CD4-positive, CD25-positive, alpha-beta regulatory T cell (primary cell): ENCODE data around the gene ULK4. TPM values are rescaled to one million over a fixed set of nuclear protein-coding genes. Genes with fewer than 3 reads are reported as not detected.

Experiments used
- ATAC-seq, 2 donors: fragments of 150-1000 bp; cut with Tn5 transposase; one replicate each; pipeline ENCODE4 v1.10.0; 2021; ENCODE audit warnings: low read depth in 2 of 2, moderate number of reproducible peaks in 2 of 2, moderate library complexity in 1 of 2
- DNase-seq, 3 donors: peaks; one replicate each; pipeline versions ENCODE4 v3.0.0 to v3.0.0-alpha.2; 2012 to 2022; ENCODE audit warnings: mixed read lengths in 1 of 3
- H3K27ac ChIP-seq: one replicate; pipeline ENCODE4 v1.7.0; 2013; ENCODE audit warnings: mild to moderate bottlenecking, low read length; ENCODE audit not compliant: insufficient read depth, poor library complexity, severe bottlenecking
- H3K27me3 ChIP-seq: one replicate; pipeline ENCODE4 v1.7.0; 2013; ENCODE audit warnings: low read length; ENCODE audit not compliant: control insufficient read depth, insufficient read depth
- H3K36me3 ChIP-seq: one replicate; pipeline ENCODE4 v1.7.0; 2013; ENCODE audit warnings: mild to moderate bottlenecking, low read length, moderate library complexity; ENCODE audit not compliant: control insufficient read depth, insufficient read depth
- H3K4me1 ChIP-seq: 2 replicates; pipeline ENCODE4 v1.7.0; 2013; ENCODE audit warnings: mild to moderate bottlenecking, low read length; ENCODE audit not compliant: insufficient read depth, control insufficient read depth, poor library complexity, severe bottlenecking
- H3K4me3 ChIP-seq: one replicate; pipeline ENCODE4 v1.7.0; 2013; ENCODE audit warnings: low read depth, mild to moderate bottlenecking, low read length, moderate library complexity
- H3K9me3 ChIP-seq, 2 experiments: 1 replicate in 1 of 2; 2 replicates in 1 of 2; pipeline ENCODE4 v1.7.0; 2013; ENCODE audit warnings: low read length in 2 of 2, mild to moderate bottlenecking in 1 of 2, moderate library complexity in 1 of 2; ENCODE audit not compliant: control insufficient read depth in 2 of 2
- H3K27ac Mint-ChIP-seq, 3 donors: one replicate each; pipeline ENCODE4 v1.8.0; 2020 to 2022; ENCODE audit warnings: mild to moderate bottlenecking in 3 of 3, mixed read lengths in 3 of 3, moderate library complexity in 2 of 3
- H3K27me3 Mint-ChIP-seq: one replicate; pipeline ENCODE4 v1.8.0; 2022; ENCODE audit warnings: mild to moderate bottlenecking, mixed read lengths
- H3K36me3 Mint-ChIP-seq: one replicate; pipeline ENCODE4 v1.8.0; 2020; ENCODE audit warnings: mixed read lengths
- H3K4me1 Mint-ChIP-seq, 4 donors: one replicate each; pipeline ENCODE4 v1.8.0; 2020 to 2022; ENCODE audit warnings: mixed read lengths in 4 of 4, mild to moderate bottlenecking in 1 of 4
- H3K4me3 Mint-ChIP-seq, 4 donors: one replicate each; pipeline ENCODE4 v1.8.0; 2020 to 2022; ENCODE audit warnings: mild to moderate bottlenecking in 4 of 4, mixed read lengths in 4 of 4, moderate library complexity in 3 of 4
- H3K9me3 Mint-ChIP-seq, 7 donors: one replicate each; pipeline ENCODE4 v1.8.0; 2020 to 2022; ENCODE audit warnings: mixed read lengths in 7 of 7, mild to moderate bottlenecking in 3 of 7, moderate library complexity in 2 of 7
- polyA plus RNA-seq, 4 donors: library from polyadenylated mRNA; unstranded; fragments of 300-500 nt; fragmentation: Illumina TruSeq; gene quantifications; one replicate each; pipeline ENCODE4 v1.2.3, GENCODE V29; 2021
- total RNA-seq: library from RNA; stranded (reverse); gene quantifications from one replicate; pipeline ENCODE4 v1.2.3, GENCODE V29; 2022

ULK4 gene
- total and polyA plus RNA-seq, 5 donors from 2014 or later = 9.3 to 27.2 (median 11.1) TPM

GRCh38 chr3:41207355-41207754 is 754.5 kb downstream of the ULK4 start:
- Histone ChIP-seq H3K9me3 (no peaks in the 10 kb centered on the region), H3K4me1 (peaks cover 57% of the 10 kb centered on the region), H3K36me3 (no peaks in the 10 kb centered on the region), H3K27me3 (no peaks in the 10 kb centered on the region), H3K4me3 (peak overlapping the region; percentile 39), H3K27ac (no peak overlapping the region)
- Mint-ChIP-seq H3K36me3 (peaks cover 14% of the 10 kb centered on the region), H3K27me3 (no peaks in the 10 kb centered on the region), H3K9me3 (peaks cover 0 to 2% (median 0%) of the 10 kb centered on the region in 7 donors), H3K4me1 (peaks cover 66 to 87% (median 80%) of the 10 kb centered on the region in 4 donors), H3K27ac (peak overlapping the region; percentile 0 to 76 (median 42)), H3K4me3 (peak overlapping the region in 3 of 4 donors; percentile 9 to 72 (median 53))
- DNase-seq = no peak
- no peak for ATAC-seq

- Histone ChIP-seq H3K36me3 (no peaks in the 10 kb centered on the region), H3K4me3 (peak overlapping the region; percentile 39), H3K9me3 (no peaks in the 10 kb centered on the region), H3K27ac (no peak overlapping the region), H3K27me3 (no peaks in the 10 kb centered on the region), H3K4me1 (peaks cover 64% of the 10 kb centered on the region)
- Mint-ChIP-seq H3K36me3 (peaks cover 14% of the 10 kb centered on the region), H3K27ac (peak overlapping the region in 1 of 3 donors; percentile 17), H3K4me3 (peak overlapping the region in 2 of 4 donors; percentile 12 to 68), H3K4me1 (peaks cover 69 to 90% (median 79%) of the 10 kb centered on the region in 4 donors), H3K9me3 (peaks cover 0 to 2% (median 0%) of the 10 kb centered on the region in 7 donors), H3K27me3 (no peaks in the 10 kb centered on the region)
- ATAC-seq = no peak
- no peak for DNase-seq
These were observed 756.3 kb downstream of the ULK4 start for GRCh38 chr3:41205591-41205990.

GRCh38 chr3:41204369-41204768 is 757.5 kb downstream of the ULK4 start:
- Mint-ChIP-seq H3K9me3 (no peaks in the 10 kb centered on the region), H3K4me3 (peak overlapping the region; percentile 44 to 55 (median 46))

DNA sequence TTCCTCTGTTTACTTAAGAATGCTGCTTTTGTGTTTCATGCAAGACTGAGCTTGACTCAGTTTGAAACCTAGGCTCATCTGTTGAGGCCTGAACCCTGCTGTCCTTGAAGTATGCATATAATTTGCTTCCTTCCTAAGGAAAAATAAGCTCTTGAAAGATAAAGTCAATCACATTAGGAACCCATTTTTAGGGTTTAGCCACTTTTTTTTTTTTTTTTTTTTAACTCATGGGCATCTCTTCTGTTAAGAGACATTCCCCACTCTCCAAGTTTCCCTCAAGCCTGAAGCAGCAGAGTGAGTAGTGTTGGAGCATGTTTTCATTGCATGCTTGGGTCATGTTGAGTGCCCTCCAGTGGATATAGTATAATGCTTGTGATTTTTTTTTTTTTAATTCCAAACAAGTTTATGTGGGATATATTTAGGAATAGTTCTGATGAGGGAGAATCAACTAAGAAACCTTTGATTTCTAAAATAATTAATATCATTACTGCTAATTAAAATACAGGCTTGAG is 759.0 kb downstream of the ULK4 start:
- peak overlapping the region; percentile 3 for H3K27ac ChIP-seq
- no peaks in the 10 kb centered on the region for H3K36me3 Mint-ChIP-seq
- peak overlapping the region in 1 of 3 donors; percentile 26 for H3K27ac Mint-ChIP-seq

More at GRCh38 chr3:41204369-41204768, 757.5 kb downstream of the ULK4 start:
- Histone ChIP-seq H3K27ac (no peak overlapping the region), H3K4me3 (peak overlapping the region; percentile 89), H3K27me3 (no peaks in the 10 kb centered on the region), H3K9me3 (no peaks in the 10 kb centered on the region), H3K36me3 (no peaks in the 10 kb centered on the region), H3K4me1 (peaks cover 67% of the 10 kb centered on the region)
- ATAC-seq = no peak
- H3K4me1 Mint-ChIP-seq = peaks cover 71 to 89% (median 78%) of the 10 kb centered on the region in 4 donors
- H3K27me3 Mint-ChIP-seq = no peaks in the 10 kb centered on the region
- peaks cover 10% of the 10 kb centered on the region for H3K36me3 Mint-ChIP-seq
- no peak for DNase-seq
- no peak overlapping the region for H3K27ac Mint-ChIP-seq

GRCh38 chr3:41202075-41202833 is 759.6 kb downstream of the ULK4 start:
- no peaks in the 10 kb centered on the region for H3K36me3 ChIP-seq
- no peaks in the 10 kb centered on the region for H3K9me3 Mint-ChIP-seq

More for the DNA sequence above, 759.0 kb downstream of the ULK4 start:
- ATAC-seq (no peak), DNase-seq (no peak)
- H3K4me1 ChIP-seq = peaks cover 69% of the 10 kb centered on the region
- H3K36me3 ChIP-seq = no peaks in the 10 kb centered on the region
- H3K27me3 ChIP-seq = peaks cover 5% of the 10 kb centered on the region
- Mint-ChIP-seq H3K4me1 (peaks cover 58 to 74% (median 64%) of the 10 kb centered on the region in 4 donors), H3K4me3 (peak overlapping the region; percentile 94 to 97 (median 95)), H3K9me3 (no peaks in the 10 kb centered on the region), H3K27me3 (peaks cover 4% of the 10 kb centered on the region)
- no peaks in the 10 kb centered on the region for H3K9me3 ChIP-seq
- H3K4me3 ChIP-seq = peak overlapping the region; percentile 89

DNA sequence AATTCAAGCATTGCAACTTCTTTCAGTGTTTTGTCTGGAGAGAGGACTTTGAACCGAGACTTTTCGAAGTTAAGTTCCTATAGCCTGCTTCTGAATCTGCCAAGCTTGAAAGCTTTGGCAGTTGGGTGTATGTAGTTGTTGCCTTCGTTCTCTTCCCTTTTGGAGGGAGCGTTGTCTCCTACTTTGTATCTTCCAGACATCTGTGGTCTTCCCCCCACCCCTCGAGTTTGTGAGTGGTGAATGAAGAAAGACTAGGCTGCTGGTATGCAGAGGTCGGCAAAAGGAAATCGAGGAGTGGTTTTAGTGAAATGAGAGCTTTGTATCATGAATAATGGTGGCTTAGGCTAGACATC is 761.3 kb downstream of the ULK4 start:
- H3K27me3 Mint-ChIP-seq = peaks cover 16% of the 10 kb centered on the region
- peaks cover 13% of the 10 kb centered on the region for H3K27me3 ChIP-seq
- H3K4me1 ChIP-seq = peaks cover 47% of the 10 kb centered on the region
- peak; percentile 2 to 56 (median 18) for DNase-seq
- H3K27ac ChIP-seq = peak overlapping the region; percentile 88
- no peak for ATAC-seq
- H3K36me3 ChIP-seq = no peaks in the 10 kb centered on the region
- peak overlapping the region; percentile 89 for H3K4me3 ChIP-seq
- H3K9me3 ChIP-seq = no peaks in the 10 kb centered on the region
- peak overlapping the region; percentile 94 to 97 (median 96) for H3K4me3 Mint-ChIP-seq
- no peaks in the 10 kb centered on the region for H3K36me3 Mint-ChIP-seq
- H3K4me1 Mint-ChIP-seq = peaks cover 38 to 52% (median 44%) of the 10 kb centered on the region in 4 donors
- H3K9me3 Mint-ChIP-seq = no peaks in the 10 kb centered on the region
- H3K27ac Mint-ChIP-seq = peak overlapping the region; percentile 92 to 94 (median 93)

More at GRCh38 chr3:41202075-41202833, 759.6 kb downstream of the ULK4 start:
- Mint-ChIP-seq H3K4me3 (peak overlapping the region; percentile 94 to 97 (median 95)), H3K27ac (peak overlapping the region in 2 of 3 donors; percentile 26 to 33), H3K4me1 (peaks cover 51 to 68% (median 59%) of the 10 kb centered on the region in 4 donors), H3K36me3 (no peaks in the 10 kb centered on the region), H3K27me3 (peaks cover 4% of the 10 kb centered on the region)
- Histone ChIP-seq H3K27ac (no peak overlapping the region), H3K27me3 (peaks cover 10% of the 10 kb centered on the region), H3K9me3 (no peaks in the 10 kb centered on the region), H3K4me3 (peak overlapping the region; percentile 89), H3K4me1 (peaks cover 63% of the 10 kb centered on the region)
- DNase-seq = no peak
- no peak for ATAC-seq

- DNase-seq = peak; percentile 42 to 57 (median 42)
- peak overlapping the region; percentile 89 for H3K4me3 ChIP-seq
- Mint-ChIP-seq H3K4me3 (peak overlapping the region; percentile 94 to 97 (median 96)), H3K9me3 (no peaks in the 10 kb centered on the region), H3K4me1 (peaks cover 35 to 48% (median 41%) of the 10 kb centered on the region in 4 donors), H3K27me3 (peaks cover 20% of the 10 kb centered on the region), H3K36me3 (no peaks in the 10 kb centered on the region), H3K27ac (peak overlapping the region; percentile 92 to 94 (median 93))
- peaks cover 47% of the 10 kb centered on the region for H3K4me1 ChIP-seq
- ATAC-seq = peak; percentile 8 to 9
- peak overlapping the region; percentile 88 for H3K27ac ChIP-seq
- H3K9me3 ChIP-seq = no peaks in the 10 kb centered on the region
- no peaks in the 10 kb centered on the region for H3K36me3 ChIP-seq
- peaks cover 13% of the 10 kb centered on the region for H3K27me3 ChIP-seq
These were observed 761.8 kb downstream of the ULK4 start for GRCh38 chr3:41199866-41200668.
